Liver (tissue), 9 donors: ENCODE measurements around the gene NTN5. TPM values are rescaled to one million over a fixed set of nuclear protein-coding genes. Genes with fewer than 3 reads are reported as not detected.

Experiments used
- DNase-seq: peaks from one replicate; pipeline ENCODE4 v3.0.0-alpha.2; 2017; ENCODE audit warnings: low spot score
- H3K27ac ChIP-seq, 2 donors: one replicate each; pipeline ENCODE4 v1.7.0; 2013; ENCODE audit warnings: inconsistent platforms in 2 of 2, low read length in 2 of 2, control low read depth in 1 of 2, low read depth in 1 of 2, mild to moderate bottlenecking in 1 of 2
- H3K27me3 ChIP-seq, 4 donors: one replicate each; pipeline versions ENCODE4 v1.6.1 to v1.7.0; 2013; ENCODE audit warnings: low read length in 3 of 4, inconsistent platforms in 1 of 4, mild to moderate bottlenecking in 1 of 4, moderate library complexity in 1 of 4; ENCODE audit not compliant: control insufficient read depth in 4 of 4, insufficient read depth in 4 of 4
- H3K36me3 ChIP-seq, 4 donors: one replicate each; pipeline versions ENCODE4 v1.6.1 to v1.7.0; 2013; ENCODE audit warnings: low read length in 3 of 4, mild to moderate bottlenecking in 3 of 4, low read depth in 1 of 4, moderate library complexity in 1 of 4; ENCODE audit not compliant: control insufficient read depth in 4 of 4, insufficient read depth in 3 of 4
- H3K4me1 ChIP-seq, 4 donors: one replicate each; pipeline versions ENCODE4 v1.6.1 to v1.7.0; 2013; ENCODE audit warnings: low read length in 3 of 4, mild to moderate bottlenecking in 3 of 4, moderate library complexity in 1 of 4; ENCODE audit not compliant: control insufficient read depth in 4 of 4, insufficient read depth in 4 of 4
- H3K4me3 ChIP-seq, 3 donors: one replicate each; pipeline versions ENCODE4 v1.6.1 to v1.7.0; 2013; ENCODE audit warnings: low read length in 3 of 3, control low read depth in 1 of 3, low read depth in 1 of 3, mild to moderate bottlenecking in 1 of 3
- H3K9ac ChIP-seq, 2 donors: one replicate each; pipeline ENCODE4 v1.7.0; 2013; ENCODE audit warnings: low read length in 2 of 2, mild to moderate bottlenecking in 2 of 2, moderate library complexity in 2 of 2, control low read depth in 1 of 2, low read depth in 1 of 2
- H3K9me3 ChIP-seq, 4 donors: one replicate each; pipeline versions ENCODE4 v1.6.1 to v1.7.0; 2013; ENCODE audit warnings: low read length in 3 of 4; ENCODE audit not compliant: control insufficient read depth in 4 of 4
- EGR1 ChIP-seq, 2 donors: IDR thresholded peaks; 2 replicates each; pipeline ENCODE4 v1.6.1; 2016 to 2018; ENCODE audit warnings: antibody characterized with exemption in 2 of 2, low read depth in 2 of 2
- FOXA1 ChIP-seq: IDR thresholded peaks from 2 replicates; pipeline ENCODE4 v1.6.1; 2016; ENCODE audit warnings: antibody characterized with exemption
- FOXA2 ChIP-seq: IDR thresholded peaks from 2 replicates; pipeline ENCODE4 v1.6.1; 2016; ENCODE audit warnings: antibody characterized with exemption
- HNF4G ChIP-seq: IDR thresholded peaks from 2 replicates; pipeline ENCODE4 v1.6.1; 2016; ENCODE audit warnings: antibody characterized with exemption
- JUND ChIP-seq, 2 donors: IDR thresholded peaks; 2 replicates each; pipeline ENCODE4 v1.6.1; 2016; ENCODE audit warnings: antibody characterized with exemption in 2 of 2
- NR2F2 ChIP-seq: IDR thresholded peaks from 2 replicates; pipeline ENCODE4 v1.6.1; 2016; ENCODE audit warnings: antibody characterized with exemption
- RAD21 ChIP-seq, 2 donors: IDR thresholded peaks; 2 replicates each; pipeline ENCODE4 v1.6.1; 2016; ENCODE audit warnings: antibody characterized with exemption in 2 of 2, mild to moderate bottlenecking in 2 of 2
- RXRA ChIP-seq, 2 donors: IDR thresholded peaks; 2 replicates each; pipeline ENCODE4 v1.6.1; 2017 to 2018; ENCODE audit warnings: antibody characterized with exemption in 2 of 2, mild to moderate bottlenecking in 1 of 2
- SP1 ChIP-seq: IDR thresholded peaks from 2 replicates; pipeline ENCODE4 v1.6.1; 2018; ENCODE audit warnings: antibody characterized with exemption, mild to moderate bottlenecking
- TAF1 ChIP-seq: conservative IDR thresholded peaks from 2 replicates; pipeline ENCODE4 v1.6.1; 2016; ENCODE audit warnings: antibody characterized with exemption, mild to moderate bottlenecking
- WGBS: extraction: QIAGEN DNeasy Blood & Tissue Kit; methylation state at CpG from one replicate; pipeline ENCODE4 v1.1.7; 2013; 5-methylcytosine and 5-hydroxymethylcytosine counted together
- polyA plus RNA-seq, 2 donors: library from polyadenylated mRNA; stranded (reverse) in 1 of 2; unstranded in 1 of 2; fragments of 200-250 nt in 1 of 2; fragments of >200 nt in 1 of 2; fragmentation: Nextera tagmentation in 1 of 2; extraction: Ambion mirVana in 1 of 2; gene quantifications; one replicate each; pipeline versions ENCODE4 v1.2.1 to v1.2.3, GENCODE V29; 2013 to 2015
- total RNA-seq, 2 donors: library from RNA; depleted of rRNA; stranded (reverse); fragments of >200 nt; gene quantifications; one replicate each; pipeline ENCODE4 v1.2.3, GENCODE V29; 2014
- TF ChIP-seq, protein P1 (sequence below): IDR thresholded peaks from 2 replicates; pipeline ENCODE4 v1.6.1; 2016; ENCODE audit warnings: antibody characterized with exemption
- TF ChIP-seq, protein P2 (sequence below): IDR thresholded peaks from 2 replicates; pipeline ENCODE4 v1.6.1; 2016; ENCODE audit warnings: antibody characterized with exemption
- TF ChIP-seq, protein P3 (sequence below): IDR thresholded peaks from 2 replicates; pipeline ENCODE4 v1.6.1; 2016; ENCODE audit warnings: antibody characterized with exemption, mild to moderate bottlenecking
- TF ChIP-seq, protein P4 (sequence below): fragments of 150-350 bp; IDR thresholded peaks from 2 replicates; pipeline ENCODE4 v1.5.1; 2017; ENCODE audit warnings: improper control_type of control experiment, low read depth, low read length; ENCODE audit not compliant: missing input control
- TF ChIP-seq, protein P5 (sequence below): IDR thresholded peaks from 2 replicates; pipeline ENCODE4 v1.6.1; 2016; ENCODE audit warnings: antibody characterized with exemption
- donor health status: healthy.
- donor health status: healthy.
- donor health status: healthy.
- donor health status: healthy.
- donor health status: healthy.

NTN5 gene
- total and polyA plus RNA-seq, 4 donors: 0.08 to 0.09 TPM; not detected in 2

DNA sequence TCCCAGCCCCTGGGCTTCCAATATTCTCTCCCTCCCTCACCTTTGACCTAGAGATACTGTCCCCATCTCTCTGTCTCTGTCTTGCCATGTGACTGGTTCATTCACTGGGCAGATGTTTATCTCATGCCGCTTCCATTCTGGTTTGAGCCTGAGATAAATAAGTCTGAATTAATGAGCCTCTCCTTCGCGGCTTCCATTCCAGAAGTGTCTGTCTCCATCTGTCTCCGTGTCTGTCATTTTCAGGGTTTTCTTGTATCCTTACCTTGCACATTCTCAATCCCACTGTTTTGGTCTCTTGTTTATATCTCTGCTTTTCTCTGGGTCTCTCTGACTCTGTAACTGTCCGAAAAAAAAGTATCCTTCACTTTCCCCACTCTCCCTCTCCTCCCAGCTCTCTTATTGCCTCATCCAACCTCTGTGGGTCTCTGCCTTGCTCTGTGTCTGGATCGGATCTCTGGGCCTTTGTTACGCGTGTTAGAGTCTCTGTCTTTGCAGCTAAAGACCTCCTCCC, 49.2 kb downstream of the NTN5 start:
- no peaks in the 10 kb centered on the region for H3K9me3 ChIP-seq
- DNase-seq: peak; percentile 35
- peak overlapping the region; percentile 42 to 66 for H3K9ac ChIP-seq
- H3K4me3 ChIP-seq: peak overlapping the region in 1 of 3 donors; percentile 60
- WGBS: 47% methylated on average over 8 of the region's 8 CpGs
- peaks cover 8 to 60% (median 45%) of the 10 kb centered on the region in 4 donors for H3K4me1 ChIP-seq
- TF ChIP-seq, protein P1, sequence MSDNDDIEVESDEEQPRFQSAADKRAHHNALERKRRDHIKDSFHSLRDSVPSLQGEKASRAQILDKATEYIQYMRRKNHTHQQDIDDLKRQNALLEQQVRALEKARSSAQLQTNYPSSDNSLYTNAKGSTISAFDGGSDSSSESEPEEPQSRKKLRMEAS: no peak
- TF ChIP-seq RXRA (IDR thresholded peaks at IDR 0.05): no peak
- TF ChIP-seq FOXA1: no peak
- no peak for TF ChIP-seq TAF1
- TF ChIP-seq, protein P2, sequence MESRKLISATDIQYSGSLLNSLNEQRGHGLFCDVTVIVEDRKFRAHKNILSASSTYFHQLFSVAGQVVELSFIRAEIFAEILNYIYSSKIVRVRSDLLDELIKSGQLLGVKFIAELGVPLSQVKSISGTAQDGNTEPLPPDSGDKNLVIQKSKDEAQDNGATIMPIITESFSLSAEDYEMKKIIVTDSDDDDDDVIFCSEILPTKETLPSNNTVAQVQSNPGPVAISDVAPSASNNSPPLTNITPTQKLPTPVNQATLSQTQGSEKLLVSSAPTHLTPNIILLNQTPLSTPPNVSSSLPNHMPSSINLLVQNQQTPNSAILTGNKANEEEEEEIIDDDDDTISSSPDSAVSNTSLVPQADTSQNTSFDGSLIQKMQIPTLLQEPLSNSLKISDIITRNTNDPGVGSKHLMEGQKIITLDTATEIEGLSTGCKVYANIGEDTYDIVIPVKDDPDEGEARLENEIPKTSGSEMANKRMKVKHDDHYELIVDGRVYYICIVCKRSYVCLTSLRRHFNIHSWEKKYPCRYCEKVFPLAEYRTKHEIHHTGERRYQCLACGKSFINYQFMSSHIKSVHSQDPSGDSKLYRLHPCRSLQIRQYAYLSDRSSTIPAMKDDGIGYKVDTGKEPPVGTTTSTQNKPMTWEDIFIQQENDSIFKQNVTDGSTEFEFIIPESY: no peak
- no peak for TF ChIP-seq NR2F2
- TF ChIP-seq, protein P3, sequence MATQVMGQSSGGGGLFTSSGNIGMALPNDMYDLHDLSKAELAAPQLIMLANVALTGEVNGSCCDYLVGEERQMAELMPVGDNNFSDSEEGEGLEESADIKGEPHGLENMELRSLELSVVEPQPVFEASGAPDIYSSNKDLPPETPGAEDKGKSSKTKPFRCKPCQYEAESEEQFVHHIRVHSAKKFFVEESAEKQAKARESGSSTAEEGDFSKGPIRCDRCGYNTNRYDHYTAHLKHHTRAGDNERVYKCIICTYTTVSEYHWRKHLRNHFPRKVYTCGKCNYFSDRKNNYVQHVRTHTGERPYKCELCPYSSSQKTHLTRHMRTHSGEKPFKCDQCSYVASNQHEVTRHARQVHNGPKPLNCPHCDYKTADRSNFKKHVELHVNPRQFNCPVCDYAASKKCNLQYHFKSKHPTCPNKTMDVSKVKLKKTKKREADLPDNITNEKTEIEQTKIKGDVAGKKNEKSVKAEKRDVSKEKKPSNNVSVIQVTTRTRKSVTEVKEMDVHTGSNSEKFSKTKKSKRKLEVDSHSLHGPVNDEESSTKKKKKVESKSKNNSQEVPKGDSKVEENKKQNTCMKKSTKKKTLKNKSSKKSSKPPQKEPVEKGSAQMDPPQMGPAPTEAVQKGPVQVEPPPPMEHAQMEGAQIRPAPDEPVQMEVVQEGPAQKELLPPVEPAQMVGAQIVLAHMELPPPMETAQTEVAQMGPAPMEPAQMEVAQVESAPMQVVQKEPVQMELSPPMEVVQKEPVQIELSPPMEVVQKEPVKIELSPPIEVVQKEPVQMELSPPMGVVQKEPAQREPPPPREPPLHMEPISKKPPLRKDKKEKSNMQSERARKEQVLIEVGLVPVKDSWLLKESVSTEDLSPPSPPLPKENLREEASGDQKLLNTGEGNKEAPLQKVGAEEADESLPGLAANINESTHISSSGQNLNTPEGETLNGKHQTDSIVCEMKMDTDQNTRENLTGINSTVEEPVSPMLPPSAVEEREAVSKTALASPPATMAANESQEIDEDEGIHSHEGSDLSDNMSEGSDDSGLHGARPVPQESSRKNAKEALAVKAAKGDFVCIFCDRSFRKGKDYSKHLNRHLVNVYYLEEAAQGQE: no peak
- no peak for TF ChIP-seq SP1
- TF ChIP-seq, protein P4, sequence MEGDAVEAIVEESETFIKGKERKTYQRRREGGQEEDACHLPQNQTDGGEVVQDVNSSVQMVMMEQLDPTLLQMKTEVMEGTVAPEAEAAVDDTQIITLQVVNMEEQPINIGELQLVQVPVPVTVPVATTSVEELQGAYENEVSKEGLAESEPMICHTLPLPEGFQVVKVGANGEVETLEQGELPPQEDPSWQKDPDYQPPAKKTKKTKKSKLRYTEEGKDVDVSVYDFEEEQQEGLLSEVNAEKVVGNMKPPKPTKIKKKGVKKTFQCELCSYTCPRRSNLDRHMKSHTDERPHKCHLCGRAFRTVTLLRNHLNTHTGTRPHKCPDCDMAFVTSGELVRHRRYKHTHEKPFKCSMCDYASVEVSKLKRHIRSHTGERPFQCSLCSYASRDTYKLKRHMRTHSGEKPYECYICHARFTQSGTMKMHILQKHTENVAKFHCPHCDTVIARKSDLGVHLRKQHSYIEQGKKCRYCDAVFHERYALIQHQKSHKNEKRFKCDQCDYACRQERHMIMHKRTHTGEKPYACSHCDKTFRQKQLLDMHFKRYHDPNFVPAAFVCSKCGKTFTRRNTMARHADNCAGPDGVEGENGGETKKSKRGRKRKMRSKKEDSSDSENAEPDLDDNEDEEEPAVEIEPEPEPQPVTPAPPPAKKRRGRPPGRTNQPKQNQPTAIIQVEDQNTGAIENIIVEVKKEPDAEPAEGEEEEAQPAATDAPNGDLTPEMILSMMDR: no peak
- TF ChIP-seq, protein P5, sequence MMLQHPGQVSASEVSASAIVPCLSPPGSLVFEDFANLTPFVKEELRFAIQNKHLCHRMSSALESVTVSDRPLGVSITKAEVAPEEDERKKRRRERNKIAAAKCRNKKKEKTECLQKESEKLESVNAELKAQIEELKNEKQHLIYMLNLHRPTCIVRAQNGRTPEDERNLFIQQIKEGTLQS: no peak
- no peak for TF ChIP-seq FOXA2
- TF ChIP-seq RAD21 (IDR thresholded peaks at IDR 0.05): no peak
- TF ChIP-seq HNF4G: no peak
- no peak for TF ChIP-seq EGR1 (IDR thresholded peaks at IDR 0.05; ENCODE audit: low read depth in 2 of 2)
- TF ChIP-seq JUND (IDR thresholded peaks at IDR 0.05): no peak
- H3K27me3 ChIP-seq: no peaks in the 10 kb centered on the region
- peak overlapping the region; percentile 58 to 76 for H3K27ac ChIP-seq
- no peaks in the 10 kb centered on the region for H3K36me3 ChIP-seq
